Thoracic aorta endothelial cell (primary cell): Measurements from ENCODE around the gene MSH5. TPM values are rescaled to one million over a fixed set of nuclear protein-coding genes. Genes with fewer than 3 reads are reported as not detected.

Source experiments
- total RNA-seq: library from RNA; depleted of rRNA; stranded (reverse); fragments of >200 nt; gene quantifications from 2 replicates; pipeline ENCODE4 v1.2.3, GENCODE V29; 2012

Gene MSH5
- 18.6 and 30.9 TPM in 2 replicates for total RNA-seq

DNA sequence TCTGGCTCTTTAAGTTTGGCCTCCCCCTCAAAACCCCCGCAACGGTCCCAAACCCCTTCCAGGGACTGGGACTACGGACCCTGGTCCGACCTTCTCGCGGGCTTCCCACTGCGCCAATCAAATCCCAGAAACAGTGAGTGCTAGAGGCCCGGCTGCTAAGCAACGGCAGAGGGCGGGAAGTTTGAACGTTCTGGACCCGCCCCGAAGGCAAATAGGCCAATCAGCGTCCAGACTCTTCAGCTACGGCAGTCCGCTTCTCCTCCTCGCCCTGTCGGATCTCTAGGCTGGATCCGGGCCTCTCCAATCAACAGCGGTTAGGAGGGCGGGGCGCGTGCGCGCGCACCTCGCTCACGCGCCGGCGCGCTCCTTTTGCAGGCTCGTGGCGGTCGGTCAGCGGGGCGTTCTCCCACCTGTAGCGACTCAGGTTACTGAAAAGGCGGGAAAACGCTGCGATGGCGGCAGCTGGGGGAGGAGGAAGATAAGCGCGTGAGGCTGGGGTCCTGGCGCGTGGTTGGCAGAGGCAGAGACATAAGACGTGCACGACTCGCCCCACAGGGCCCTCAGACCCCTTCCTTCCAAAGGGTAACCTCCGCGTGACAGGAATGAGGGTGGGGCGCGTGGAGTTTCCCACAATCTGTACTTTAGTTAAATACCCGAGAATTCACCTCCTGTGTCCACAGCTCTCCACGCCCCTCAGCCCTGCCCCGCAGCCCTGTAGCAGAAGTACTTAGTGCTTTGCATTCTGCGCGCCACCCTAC lies at the start of gene MSH5:
TSS of gene MSH5 (plus strand) at position 367 of the 758 bp plus-strand sequence. CDS start 462 bp downstream, outside the sequence.

DNA sequence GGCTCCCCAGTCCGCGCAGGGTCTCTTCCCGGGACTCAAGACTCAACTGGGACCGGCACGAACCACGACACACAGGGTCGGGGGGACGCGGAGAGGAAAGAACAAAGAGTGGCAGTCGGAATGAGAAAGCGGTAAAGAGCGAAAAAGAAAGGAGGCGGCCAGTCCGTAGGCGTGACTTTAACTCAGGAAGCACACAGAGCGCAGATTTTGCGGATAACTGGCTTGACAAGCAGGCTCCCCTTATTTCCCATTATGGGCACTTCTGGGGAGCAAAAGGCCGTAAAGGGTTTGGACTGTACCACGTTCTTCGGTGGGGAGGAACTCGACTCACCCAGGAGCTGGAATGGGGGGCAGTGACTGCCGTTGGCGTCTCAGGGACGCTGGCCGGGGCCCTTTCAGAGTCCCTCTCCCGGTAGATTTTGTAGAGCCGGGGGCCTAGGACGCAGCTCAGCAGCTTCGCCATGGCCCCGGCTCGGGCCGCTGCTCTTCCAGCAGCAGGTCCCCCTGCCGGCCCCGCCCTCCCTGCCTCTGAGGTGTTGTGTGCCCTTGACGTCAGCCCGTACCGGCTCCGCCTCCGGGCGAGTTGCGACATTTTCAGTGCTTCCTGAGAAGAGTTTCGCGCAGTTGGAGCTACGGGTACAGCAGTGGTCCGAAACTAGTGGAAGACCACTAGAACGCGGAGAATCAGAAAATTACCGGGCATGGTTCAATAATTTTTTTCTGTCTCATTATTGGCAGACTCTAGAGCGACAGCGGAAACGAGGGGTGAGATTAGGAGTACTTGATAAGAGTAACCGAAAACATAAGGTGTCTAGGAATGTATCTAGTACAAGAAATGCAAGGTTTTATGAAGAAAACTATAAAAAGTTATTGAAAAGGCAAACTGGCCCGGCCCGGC lies 36.7 kb upstream of the MSH5 start, which contains the start of gene ABHD16A:
TSS of gene ABHD16A (minus strand) at position 506 of the 898 bp plus-strand sequence. CDS start at position 463, 43 bp downstream.

DNA sequence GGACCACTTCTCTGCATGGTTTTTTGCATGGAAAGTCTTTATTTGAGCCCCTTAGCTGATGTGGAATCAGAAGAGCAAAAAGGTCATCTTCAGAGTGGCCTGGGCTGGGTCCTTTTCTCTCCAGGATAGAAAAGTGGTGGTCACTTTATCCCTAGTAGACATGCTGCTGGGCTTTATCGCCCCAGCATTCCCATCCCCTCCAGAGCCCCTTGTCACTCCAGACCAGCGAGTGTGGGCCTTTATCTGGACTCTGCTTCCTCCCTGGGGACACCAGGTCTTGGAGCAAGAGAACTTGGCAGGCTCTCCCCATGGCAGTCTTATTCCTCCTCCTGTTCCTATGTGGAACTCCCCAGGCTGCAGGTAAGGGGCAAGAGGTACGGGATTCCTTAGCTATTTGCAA lies 33.2 kb upstream of the MSH5 start, which contains the start of gene LY6G6F:
TSS of gene LY6G6F (plus strand) at position 268 of the 400 bp plus-strand sequence. CDS start at position 309, 41 bp downstream.

DNA sequence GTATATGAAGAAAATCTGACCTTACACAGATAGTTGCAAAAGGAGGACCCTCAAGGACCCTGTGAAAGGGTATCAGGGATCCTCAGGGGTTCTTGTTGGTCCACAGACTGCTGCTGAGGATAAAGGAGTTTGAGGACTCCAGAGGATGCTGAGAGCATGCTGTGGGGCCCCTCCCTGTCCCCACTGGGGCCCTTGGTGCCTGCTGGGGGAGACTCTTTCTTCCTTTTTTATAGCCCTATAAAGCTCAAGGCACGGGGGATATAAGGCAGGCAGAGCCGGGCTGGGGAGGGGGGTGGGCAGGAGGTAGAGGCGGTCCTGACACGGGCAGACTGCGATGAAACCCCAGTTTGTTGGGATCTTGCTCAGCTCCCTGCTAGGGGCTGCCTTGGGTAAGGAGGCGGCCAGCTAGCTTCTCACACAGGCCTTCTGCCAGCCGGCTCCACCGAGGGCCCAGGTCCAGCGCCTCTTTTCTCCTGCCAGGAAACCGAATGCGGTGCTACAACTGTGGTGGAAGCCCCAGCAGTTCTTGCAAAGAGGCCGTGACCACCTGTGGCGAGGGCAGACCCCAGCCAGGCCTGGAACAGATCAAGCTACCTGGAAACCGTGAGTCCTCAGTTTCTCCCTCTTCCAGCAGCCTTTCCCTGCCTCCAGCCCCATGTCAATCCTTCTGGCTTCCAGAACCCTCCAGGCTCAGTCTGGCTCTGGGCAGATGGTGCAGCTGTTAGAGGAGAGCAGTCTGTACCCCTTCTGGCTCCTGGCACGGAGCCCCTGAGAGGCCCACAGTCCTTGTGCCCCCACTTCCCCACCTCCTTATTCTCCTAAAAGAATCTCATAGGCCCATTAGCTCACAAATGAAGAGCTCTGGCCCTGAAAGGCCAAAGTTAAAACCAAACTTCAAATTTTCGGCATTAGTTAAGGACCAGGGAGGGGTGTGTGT lies 24.5 kb upstream of the MSH5 start, which contains the start of gene LY6G6D:
TSS of gene LY6G6D (plus strand) at position 327 of the 937 bp plus-strand sequence. CDS start at position 335, 8 bp downstream.

DNA sequence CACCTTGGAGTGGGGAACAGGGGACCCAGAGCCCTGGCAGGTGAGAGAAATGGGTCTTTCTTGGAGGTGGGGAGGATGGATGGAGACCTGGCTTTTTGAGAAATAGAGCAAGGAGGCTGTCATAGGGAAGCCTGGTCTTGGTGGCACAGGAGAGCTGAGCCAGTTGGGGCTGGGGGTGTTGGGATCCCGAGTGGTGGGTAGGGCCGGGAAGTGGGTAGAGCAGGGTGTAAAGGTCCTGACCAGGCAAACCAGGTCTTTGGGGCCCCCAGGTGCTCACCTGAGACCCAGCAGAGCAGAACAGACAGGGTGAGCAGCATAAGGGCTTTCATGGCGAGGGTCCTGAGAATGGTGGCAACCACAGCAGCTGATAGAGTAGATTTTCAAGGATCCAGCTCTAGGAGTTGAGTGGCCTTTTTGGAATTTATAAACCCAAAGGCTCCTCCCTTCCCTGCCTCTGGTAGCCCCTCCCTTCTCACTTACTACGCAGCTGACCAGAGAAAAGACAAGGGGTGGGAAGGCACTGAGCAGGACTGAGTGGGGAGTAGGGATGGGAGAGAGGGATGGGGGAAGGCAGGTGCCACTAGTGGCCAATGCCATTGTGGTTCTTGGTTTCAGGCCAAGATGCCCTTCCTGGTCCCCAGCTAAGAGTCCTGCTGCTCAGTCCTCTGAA lies 18.3 kb upstream of the MSH5 start, which contains the start of gene LY6G6C:
TSS of gene LY6G6C (minus strand) at position 396 of the 670 bp plus-strand sequence. CDS start at position 329, 67 bp downstream.

DNA sequence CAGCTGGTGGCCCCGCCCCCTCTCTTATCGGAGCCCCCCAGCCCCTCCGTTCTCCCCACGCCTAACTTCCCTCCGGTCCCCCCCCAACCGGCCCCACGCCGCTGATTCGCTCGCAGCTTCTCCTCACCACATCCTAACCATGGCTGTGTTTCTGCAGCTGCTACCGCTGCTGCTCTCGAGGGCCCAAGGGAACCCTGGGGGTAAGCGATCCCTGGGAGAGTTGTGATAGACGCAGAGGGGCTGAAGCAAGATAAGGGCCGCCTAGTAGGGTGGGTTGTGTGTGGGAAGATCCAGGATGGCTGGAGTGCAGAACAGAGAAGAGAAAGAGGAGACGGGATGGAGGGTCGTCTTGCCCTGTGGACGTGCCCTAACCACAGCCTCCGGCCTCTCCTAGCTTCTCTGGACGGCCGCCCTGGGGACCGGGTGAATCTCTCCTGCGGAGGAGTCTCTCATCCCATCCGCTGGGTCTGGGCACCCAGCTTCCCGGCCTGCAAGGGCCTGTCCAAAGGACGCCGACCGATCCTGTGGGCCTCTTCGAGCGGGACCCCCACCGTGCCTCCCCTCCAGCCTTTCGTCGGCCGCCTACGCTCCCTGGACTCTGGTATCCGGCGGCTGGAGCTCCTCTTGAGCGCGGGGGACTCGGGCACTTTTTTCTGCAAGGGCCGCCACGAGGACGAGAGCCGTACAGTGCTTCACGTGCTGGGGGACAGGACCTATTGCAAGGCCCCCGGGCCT lies 16.4 kb upstream of the MSH5 start, which contains the start of gene MPIG6B:
TSS of gene MPIG6B (plus strand) at position 129 of the 735 bp plus-strand sequence. CDS start at position 140, 11 bp downstream.

DNA sequence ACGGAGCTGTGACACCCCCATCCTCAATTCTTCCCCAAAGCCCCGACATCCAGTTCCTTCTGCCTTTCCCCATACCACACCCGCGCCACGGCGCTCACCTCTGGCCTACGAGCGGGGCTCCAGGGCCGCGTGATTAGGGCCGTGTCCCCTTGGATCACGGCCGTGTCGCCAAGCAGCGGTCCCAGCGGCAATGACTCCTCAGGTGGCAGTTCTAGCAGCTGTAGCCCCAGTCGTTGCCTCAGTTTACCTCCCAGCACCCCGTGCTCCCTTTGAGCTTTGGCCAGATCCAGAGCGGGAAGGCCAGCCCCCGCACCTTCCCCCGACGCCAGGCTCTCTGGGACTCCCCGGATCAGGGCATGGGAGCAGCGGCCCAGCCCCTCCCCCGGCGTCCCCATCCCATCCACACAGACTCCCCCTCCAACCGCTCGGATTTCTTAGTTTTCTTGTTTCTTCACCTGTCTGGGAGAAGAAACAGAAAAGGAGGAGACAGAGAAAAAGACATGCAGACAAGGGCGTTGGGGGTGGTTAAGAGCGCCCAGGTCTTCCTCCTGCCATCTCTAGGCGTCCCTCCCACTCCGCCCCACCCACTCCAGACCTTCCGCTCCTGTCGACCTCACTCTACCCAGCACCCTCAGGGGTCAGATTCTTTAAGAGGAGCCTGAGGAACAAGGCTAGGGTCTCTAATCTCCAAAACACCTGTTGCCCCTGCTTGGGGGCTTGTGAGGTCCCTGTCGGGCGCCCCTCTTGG lies 10.9 kb upstream of the MSH5 start, which contains the start of gene DDAH2:
TSS of gene DDAH2 (minus strand) at position 533 of the 748 bp plus-strand sequence. CDS start at position 395, 138 bp downstream.

DNA sequence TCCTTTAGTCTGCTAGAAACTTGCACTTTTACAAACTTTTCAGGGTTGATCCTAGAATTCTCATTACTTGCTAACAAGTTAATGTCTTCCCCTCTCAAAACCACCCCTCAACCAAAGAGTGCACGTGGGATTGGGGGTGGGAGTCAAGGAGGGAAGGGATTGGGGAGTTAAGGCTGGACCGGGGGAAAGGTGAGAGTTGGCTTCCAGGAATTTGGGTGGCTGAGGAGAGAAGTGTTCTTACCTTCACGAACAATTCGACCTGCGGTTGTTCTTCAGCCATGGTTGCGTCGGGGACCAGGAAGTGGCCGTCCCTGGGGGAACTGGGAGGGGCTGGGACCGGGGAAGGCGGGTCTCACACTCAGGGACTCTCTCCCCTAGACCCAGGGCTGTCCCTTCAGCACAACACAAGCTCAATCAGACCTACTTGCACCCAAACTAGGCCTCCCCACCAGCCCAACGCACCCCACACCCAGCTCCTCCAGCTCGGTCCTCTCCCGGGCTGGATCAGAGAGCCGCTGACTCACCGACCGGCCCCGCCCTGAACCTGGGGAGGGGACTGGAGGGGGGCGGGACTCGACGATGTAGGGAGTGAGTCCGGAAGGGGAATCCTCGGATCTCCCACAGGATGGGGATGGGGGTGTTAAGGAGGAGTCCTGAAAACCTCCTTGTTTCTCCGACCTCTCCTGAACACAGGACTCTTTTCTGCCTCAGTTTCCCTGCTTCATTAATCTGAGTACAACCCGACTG lies 3.6 kb upstream of the MSH5 start, which contains the start of gene CLIC1:
TSS of gene CLIC1 (minus strand) at position 510 of the 747 bp plus-strand sequence. CDS start at position 280, 230 bp downstream.

DNA sequence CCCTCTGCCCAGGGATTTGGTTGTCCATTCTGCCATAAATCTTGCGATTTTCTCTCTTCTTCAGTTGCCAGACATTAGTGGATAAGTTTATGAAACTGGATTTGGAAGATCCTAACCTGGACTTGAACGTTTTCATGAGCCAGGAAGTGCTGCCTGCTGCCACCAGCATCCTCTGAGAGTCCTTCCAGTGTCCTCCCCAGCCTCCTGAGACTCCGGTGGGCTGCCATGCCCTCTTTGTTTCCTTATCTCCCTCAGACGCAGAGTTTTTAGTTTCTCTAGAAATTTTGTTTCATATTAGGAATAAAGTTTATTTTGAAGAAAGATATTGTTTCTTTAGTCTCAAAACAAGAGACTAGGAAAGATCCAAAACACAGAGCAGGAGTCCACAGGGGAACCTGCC lies 22.6 kb downstream of the MSH5 start, which contains the start of gene SAPCD1:
TSS of gene SAPCD1 (plus strand) at position 301 of the 400 bp plus-strand sequence. CDS start 399 bp downstream, outside the sequence.

DNA sequence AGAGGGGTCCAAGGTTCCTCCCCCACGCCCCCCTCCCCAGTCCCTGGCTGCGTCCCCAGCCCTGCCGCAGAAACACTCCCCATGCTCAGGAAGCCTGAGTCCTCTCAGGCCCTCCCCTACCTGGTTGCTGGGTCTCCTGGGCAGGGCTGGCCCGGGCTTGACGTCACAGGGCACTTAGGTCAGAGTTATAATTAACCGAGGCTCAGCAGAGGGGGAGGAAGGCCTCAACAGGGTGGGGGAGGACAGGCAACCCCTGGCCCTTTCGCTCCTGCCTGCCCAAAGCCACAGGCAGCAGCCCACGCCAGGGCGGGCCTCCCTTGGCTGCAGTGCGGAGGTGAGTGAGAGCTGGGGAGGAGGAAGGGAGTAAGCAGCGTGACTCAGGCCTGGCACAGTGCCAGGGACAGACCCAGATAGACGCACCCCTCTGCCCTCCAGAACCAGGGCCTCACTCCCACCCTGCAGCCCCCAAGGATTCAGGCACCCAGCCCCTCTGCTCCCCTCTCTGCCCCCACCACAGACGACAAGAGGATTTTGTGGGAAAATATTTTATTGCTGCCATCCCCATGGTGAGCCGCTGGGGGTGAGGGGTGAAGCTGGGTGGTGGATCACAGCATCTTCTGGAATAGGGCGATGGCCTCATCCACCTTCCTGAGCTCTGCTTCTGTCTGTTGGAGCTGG lies 37.3 kb downstream of the MSH5 start, which contains the start of gene VWA7:
TSS of gene VWA7 (minus strand) at position 340 of the 678 bp plus-strand sequence. CDS start 549 bp downstream, outside the sequence.

DNA sequence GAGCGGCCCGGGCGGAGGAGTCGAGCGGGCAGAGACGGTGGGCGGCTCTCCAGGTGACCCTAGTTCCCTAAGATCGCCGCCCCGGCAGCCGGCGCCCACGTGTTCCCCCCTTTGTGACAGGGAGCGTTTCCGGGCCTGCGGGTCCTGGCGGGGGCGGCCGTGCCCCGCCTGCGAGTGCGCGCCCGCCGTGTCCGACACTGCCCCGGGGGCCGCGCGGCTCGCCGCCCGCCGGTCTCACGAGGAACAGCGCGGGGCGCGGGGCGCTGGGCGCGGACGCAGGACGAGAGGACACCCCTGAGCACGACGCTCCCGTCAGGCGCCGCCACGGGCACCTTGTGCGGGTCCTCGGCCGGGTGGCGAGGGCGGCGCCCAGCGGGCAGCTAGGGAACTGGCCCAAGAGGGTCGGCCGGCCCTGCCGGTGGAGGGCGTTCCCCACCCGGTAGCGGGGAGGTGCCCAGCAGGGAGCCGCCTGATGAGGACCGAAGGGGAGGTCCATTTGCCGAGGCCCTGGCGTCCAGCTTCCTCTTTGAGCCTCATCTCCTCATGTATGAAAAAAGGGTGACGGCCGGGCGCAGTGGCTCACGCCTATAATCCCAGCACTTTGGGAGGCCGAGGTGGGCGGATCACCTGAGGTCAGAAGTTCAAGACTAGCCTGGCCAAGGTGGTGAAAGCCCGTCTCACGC lies 56.0 kb downstream of the MSH5 start, which contains the start of gene VARS1:
TSS of gene VARS1 (minus strand) at position 137 of the 683 bp plus-strand sequence. CDS start 535 bp downstream, outside the sequence.

DNA sequence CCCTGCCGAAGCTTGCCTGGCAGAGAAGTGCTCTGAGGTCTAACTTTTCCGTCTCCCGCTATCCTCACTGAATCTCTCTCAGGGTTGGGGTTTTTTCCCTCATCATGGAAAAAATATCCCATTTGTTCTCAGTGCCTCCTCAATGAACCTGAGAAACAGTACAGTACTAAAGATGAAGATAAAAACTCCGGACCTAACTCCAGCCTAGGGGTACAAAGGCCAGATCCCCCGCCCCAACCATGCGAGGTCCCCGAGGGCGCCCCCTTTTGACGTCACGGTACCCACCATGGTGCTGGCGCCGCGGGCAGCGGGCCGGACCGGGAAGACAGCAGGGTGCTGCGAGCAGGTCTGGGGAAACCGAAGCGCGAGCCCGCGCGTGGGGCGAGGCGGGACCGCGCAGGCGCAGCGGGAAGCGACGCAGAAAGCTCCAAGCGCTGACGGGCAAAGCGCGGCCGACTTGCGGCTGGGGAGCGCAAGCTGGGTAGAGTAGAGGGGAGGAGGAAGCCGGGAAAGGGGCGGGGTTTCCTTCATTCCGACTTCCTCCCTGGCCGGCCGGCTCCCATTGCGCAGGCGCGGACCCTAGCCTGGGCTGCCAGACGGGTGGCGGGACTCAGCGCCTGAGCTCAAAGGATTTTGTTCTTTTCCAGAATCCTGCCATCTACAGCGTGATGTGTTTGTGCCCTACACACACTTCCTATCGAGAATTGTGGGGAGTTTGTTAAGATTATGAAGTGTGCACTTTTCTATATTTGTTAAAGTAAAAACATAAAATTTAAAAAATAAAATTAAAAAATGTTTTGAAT lies 66.9 kb downstream of the MSH5 start, which contains the start of gene LSM2:
TSS of gene LSM2 (minus strand) at position 497 of the 803 bp plus-strand sequence. CDS start at position 288, 209 bp downstream.

